ENCODE measurements around the gene FAP.

The FAP gene

GRCh38 chr2:162126111-162126519 is 117.1 kb downstream of the FAP start:
- no peak for DNase-seq (ENCODE audit: low read depth)

GRCh38 chr2:162125138-162125537 is 118.1 kb downstream of the FAP start:
- no peak for DNase-seq (ENCODE audit: low read depth)

- DNase-seq (ENCODE audit: low read depth): no peak
Observed at GRCh38 chr2:162123806-162124758, 119.2 kb downstream of the FAP start.

Measured in activated gamma-delta T cell treated with anti-CD3 and anti-CD28 coated beads, Interleukin-2, amount 50 U/mL, for 16 hours (primary cell).